Measurements from ENCODE around the gene CACNG8. TPM values are rescaled to one million over a fixed set of nuclear protein-coding genes. Genes with fewer than 3 reads are reported as not detected.
A peak's percentile ranks its signal among the peaks of the same experiment; 100 is the strongest.

CACNG8 gene
- total RNA-seq, 1 experiment from 2014 or later = 0.91 TPM

DNA sequence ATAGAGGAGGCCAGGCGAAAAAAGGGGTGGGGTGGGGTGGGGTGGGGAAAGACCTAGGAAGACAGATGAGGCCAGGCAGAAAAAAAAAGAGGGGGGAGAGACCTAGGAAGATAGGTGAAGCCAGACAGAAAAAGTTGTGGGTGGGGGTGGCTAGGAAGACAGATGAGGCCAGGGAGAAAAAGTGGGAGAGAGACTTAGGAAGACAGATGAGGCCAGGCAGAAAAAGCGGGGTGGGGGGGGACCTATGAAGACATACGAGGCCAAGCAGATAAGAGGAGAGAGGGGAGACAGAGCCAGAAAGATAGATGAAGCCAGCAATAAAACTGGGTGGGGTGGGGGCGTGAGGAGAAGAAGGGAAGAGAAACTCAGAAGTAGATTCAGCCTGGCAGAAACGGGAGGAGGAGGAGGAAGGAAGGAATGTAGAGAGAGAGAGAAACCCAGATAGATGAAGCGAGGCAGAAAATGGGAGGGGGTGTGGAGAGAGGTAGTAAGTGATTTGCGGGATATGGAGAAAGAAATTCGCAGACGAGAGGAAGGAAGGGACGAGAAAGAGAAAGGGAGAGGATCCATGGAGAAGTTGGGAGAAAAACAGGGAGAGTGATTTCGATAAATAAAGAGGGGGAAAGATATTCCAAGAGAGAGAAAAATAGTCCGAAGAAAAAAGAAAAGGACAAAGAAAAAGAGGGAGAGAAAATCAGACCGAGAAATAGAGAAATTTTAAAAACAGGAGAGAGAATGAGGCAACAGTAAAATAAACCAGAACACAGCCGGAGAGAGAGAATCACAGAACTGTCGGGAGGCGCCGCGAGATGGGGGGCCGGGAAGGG is 16.5 kb downstream of the CACNG8 start:
- peaks cover 22% of the 10 kb centered on the region for H3K9me3 Mint-ChIP-seq (ENCODE audit: unreplicated experiment)
- DNase-seq = no peak
- no peaks in the 10 kb centered on the region for H3K27me3 Mint-ChIP-seq (ENCODE audit: insufficient read depth, unreplicated experiment)
- Histone ChIP-seq H3K27me3 (replicated peaks; ENCODE audit: control insufficient read depth, insufficient read depth, low read length) (no peaks in the 10 kb centered on the region), H3K9me3 (no peaks in the 10 kb centered on the region), H3K4me3 (ENCODE audit: low read depth, low read length) (no peak overlapping the region), H3K4me1 (no peaks in the 10 kb centered on the region), H3K36me3 (ENCODE audit: control insufficient read depth, insufficient read depth, low read length) (no peaks in the 10 kb centered on the region)
- H3K4me3 Mint-ChIP-seq (ENCODE audit: unreplicated experiment) = no peak overlapping the region
- H3K36me3 Mint-ChIP-seq (ENCODE audit: insufficient read depth, unreplicated experiment) = no peaks in the 10 kb centered on the region
- no peaks in the 10 kb centered on the region for H3K4me1 Mint-ChIP-seq (ENCODE audit: low read depth, unreplicated experiment)
- TF ChIP-seq CTCF (IDR thresholded peaks at IDR 0.05; ENCODE audit: insufficient read depth in 1 of 2, low read depth in 1 of 2, low read length in 1 of 2, severe bottlenecking in 1 of 2, unreplicated experiment in 1 of 2) = no peak
- CTCF ChIA-PET = no interaction called here
- no TSS peak for BruUV-seq (replicated peaks)
- H3K27ac Mint-ChIP-seq (ENCODE audit: unreplicated experiment) = no peak overlapping the region
- intact Hi-C loops (cut with micrococcal nuclease; ENCODE audit: unreplicated experiment) = no loop called here
- POLR2A ChIA-PET = no interaction called here

GRCh38 chr19:53980539-53981375 is 18.0 kb downstream of the CACNG8 start:
- ChIA-PET CTCF (no interaction called here), POLR2A (no interaction called here)
- H3K4me1 ChIP-seq = no peaks in the 10 kb centered on the region
- no peaks in the 10 kb centered on the region for H3K9me3 ChIP-seq
- peak overlapping the region; percentile 32 for H3K4me3 Mint-ChIP-seq (ENCODE audit: unreplicated experiment)
- H3K9me3 Mint-ChIP-seq (ENCODE audit: unreplicated experiment) = peaks cover 22% of the 10 kb centered on the region
- H3K27me3 Mint-ChIP-seq (ENCODE audit: insufficient read depth, unreplicated experiment) = no peaks in the 10 kb centered on the region
- no peak overlapping the region for H3K4me3 ChIP-seq (ENCODE audit: low read depth, low read length)
- H3K27me3 ChIP-seq (replicated peaks; ENCODE audit: control insufficient read depth, insufficient read depth, low read length) = no peaks in the 10 kb centered on the region
- H3K36me3 ChIP-seq (ENCODE audit: control insufficient read depth, insufficient read depth, low read length) = no peaks in the 10 kb centered on the region
- H3K4me1 Mint-ChIP-seq (ENCODE audit: low read depth, unreplicated experiment) = no peaks in the 10 kb centered on the region
- H3K27ac Mint-ChIP-seq (ENCODE audit: unreplicated experiment) = no peak overlapping the region
- no peak for TF ChIP-seq CTCF (IDR thresholded peaks at IDR 0.05; ENCODE audit: insufficient read depth in 1 of 2, low read depth in 1 of 2, low read length in 1 of 2, severe bottlenecking in 1 of 2, unreplicated experiment in 1 of 2)
- BruUV-seq (replicated peaks) = no TSS peak
- H3K36me3 Mint-ChIP-seq (ENCODE audit: insufficient read depth, unreplicated experiment) = no peaks in the 10 kb centered on the region
- DNase-seq = no peak
- intact Hi-C loops (cut with micrococcal nuclease; ENCODE audit: unreplicated experiment) = no loop called here

DNA sequence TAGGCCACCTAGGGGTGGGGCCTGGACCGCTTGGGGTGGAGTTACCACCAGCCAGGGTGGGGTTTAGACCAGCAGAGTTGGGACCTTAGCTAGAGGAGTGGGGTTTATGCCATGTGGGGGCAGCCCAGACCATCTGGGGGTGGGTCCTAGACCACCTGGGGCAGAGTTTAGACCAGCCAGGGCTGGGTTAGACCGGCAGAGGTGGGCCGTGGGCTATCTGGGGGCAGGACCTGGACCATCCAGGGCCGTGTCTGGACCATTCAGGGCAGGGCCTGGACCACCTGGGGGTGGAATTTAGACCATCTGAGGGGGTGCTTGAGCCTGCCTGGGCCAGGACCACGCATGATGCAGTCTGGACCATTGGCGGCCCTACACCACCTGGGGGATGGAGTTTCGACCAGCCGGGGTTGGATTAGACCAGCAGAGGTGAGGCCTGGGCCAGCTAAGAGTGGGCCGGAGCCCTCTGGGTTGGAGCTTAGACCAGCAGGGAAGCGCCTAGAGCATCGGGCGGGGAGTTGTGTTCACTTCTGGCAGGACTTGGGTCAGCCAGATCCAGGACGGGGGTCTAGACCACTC is 18.7 kb downstream of the CACNG8 start:
- intact Hi-C loops (cut with micrococcal nuclease; ENCODE audit: unreplicated experiment) = no loop called here
- H3K9me3 Mint-ChIP-seq (ENCODE audit: unreplicated experiment) = peaks cover 22% of the 10 kb centered on the region
- H3K27me3 Mint-ChIP-seq (ENCODE audit: insufficient read depth, unreplicated experiment) = no peaks in the 10 kb centered on the region
- POLR2A ChIA-PET = no interaction called here
- H3K4me3 ChIP-seq (ENCODE audit: low read depth, low read length) = no peak overlapping the region
- H3K27me3 ChIP-seq (replicated peaks; ENCODE audit: control insufficient read depth, insufficient read depth, low read length) = no peaks in the 10 kb centered on the region
- H3K27ac Mint-ChIP-seq (ENCODE audit: unreplicated experiment) = no peak overlapping the region
- no TSS peak for BruUV-seq (replicated peaks)
- no peak for TF ChIP-seq CTCF (IDR thresholded peaks at IDR 0.05; ENCODE audit: insufficient read depth in 1 of 2, low read depth in 1 of 2, low read length in 1 of 2, severe bottlenecking in 1 of 2, unreplicated experiment in 1 of 2)
- no peaks in the 10 kb centered on the region for H3K36me3 Mint-ChIP-seq (ENCODE audit: insufficient read depth, unreplicated experiment)
- H3K4me1 Mint-ChIP-seq (ENCODE audit: low read depth, unreplicated experiment) = no peaks in the 10 kb centered on the region
- CTCF ChIA-PET = no interaction called here
- H3K9me3 ChIP-seq = no peaks in the 10 kb centered on the region
- DNase-seq = no peak
- H3K4me1 ChIP-seq = no peaks in the 10 kb centered on the region
- H3K36me3 ChIP-seq (ENCODE audit: control insufficient read depth, insufficient read depth, low read length) = no peaks in the 10 kb centered on the region
- no peak overlapping the region for H3K4me3 Mint-ChIP-seq (ENCODE audit: unreplicated experiment)
